ENCODE results near the gene ADGRV1. TPM values are rescaled to one million over a fixed set of nuclear protein-coding genes. Genes with fewer than 3 reads are reported as not detected.

Gene ADGRV1
- polyA plus RNA-seq, 1 of the 3 experiments (the other 2 are of a cell fraction), result 0.23 TPM

DNA sequence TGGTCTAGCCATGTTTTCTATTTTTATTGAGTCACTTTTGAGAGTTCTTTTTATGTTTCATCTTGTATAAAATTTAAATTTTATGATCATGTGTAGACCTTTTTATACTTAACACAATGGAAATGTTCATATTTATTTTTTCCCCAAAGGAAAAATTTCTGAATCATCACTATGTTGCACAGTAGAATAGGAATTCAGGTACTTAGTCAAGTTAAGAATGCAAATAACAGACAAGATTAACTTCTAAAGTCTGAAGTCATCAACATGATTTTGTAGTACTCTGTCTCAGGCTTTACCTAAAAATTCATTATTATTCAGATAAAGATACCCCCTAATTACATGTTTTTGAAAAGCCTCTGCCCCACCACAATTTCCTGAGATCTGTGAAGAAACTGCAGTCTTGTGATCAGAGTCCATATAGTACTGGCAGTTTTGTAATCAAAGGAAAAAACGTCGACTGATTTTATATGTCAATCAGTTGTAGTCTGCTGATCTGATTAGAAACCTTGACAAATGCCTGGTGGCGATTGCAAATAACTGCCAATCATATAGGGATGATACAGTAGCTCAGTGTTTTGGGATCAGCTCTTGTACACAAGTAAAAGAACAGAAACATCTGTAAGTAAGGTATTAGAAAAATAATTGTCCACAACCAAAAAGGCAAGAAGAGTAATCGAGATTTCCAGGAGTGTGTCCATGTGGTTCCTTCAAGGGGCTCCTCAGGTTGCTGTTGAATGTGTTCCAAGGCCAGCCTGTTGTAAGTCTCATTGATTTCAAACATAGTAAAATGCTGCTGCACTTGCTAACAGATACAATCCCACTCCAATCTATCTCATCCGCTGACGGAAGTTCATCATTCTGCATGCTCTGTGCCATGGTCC is 472.2 kb downstream of the ADGRV1 start:
- CTCF ChIA-PET, result no interaction called here
- no peak overlapping the region for H3K4me2 ChIP-seq

More for the DNA sequence above, 472.2 kb downstream of the ADGRV1 start:
- TF ChIP-seq, protein P1, sequence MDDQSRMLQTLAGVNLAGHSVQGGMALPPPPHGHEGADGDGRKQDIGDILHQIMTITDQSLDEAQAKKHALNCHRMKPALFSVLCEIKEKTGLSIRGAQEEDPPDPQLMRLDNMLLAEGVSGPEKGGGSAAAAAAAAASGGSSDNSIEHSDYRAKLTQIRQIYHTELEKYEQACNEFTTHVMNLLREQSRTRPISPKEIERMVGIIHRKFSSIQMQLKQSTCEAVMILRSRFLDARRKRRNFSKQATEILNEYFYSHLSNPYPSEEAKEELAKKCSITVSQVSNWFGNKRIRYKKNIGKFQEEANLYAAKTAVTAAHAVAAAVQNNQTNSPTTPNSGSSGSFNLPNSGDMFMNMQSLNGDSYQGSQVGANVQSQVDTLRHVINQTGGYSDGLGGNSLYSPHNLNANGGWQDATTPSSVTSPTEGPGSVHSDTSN (IDR thresholded peaks at IDR 0.05), result no peak
- no peak for TF ChIP-seq EP300 (IDR thresholded peaks at IDR 0.05; ENCODE audit: borderline replicate concordance in 1 of 2, low read depth in 1 of 2, low read length in 1 of 2)
- no peak for TF ChIP-seq CHD2 (IDR thresholded peaks at IDR 0.05; ENCODE audit: low read length, partially characterized antibody)
- no peak for TF ChIP-seq RFX5 (IDR thresholded peaks at IDR 0.05; ENCODE audit: low read length)
- TF ChIP-seq MXI1 (IDR thresholded peaks at IDR 0.05; ENCODE audit: low read depth, low read length), result no peak
- TF ChIP-seq TCF12 (IDR thresholded peaks at IDR 0.05), result no peak
- TF ChIP-seq, protein P2, sequence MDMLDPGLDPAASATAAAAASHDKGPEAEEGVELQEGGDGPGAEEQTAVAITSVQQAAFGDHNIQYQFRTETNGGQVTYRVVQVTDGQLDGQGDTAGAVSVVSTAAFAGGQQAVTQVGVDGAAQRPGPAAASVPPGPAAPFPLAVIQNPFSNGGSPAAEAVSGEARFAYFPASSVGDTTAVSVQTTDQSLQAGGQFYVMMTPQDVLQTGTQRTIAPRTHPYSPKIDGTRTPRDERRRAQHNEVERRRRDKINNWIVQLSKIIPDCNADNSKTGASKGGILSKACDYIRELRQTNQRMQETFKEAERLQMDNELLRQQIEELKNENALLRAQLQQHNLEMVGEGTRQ (IDR thresholded peaks at IDR 0.05; ENCODE audit: borderline replicate concordance, low read depth, low read length), result no peak
- no peak for TF ChIP-seq TAF1 (IDR thresholded peaks at IDR 0.05; ENCODE audit: borderline replicate concordance, low read depth, low read length)
- TF ChIP-seq, protein P3, sequence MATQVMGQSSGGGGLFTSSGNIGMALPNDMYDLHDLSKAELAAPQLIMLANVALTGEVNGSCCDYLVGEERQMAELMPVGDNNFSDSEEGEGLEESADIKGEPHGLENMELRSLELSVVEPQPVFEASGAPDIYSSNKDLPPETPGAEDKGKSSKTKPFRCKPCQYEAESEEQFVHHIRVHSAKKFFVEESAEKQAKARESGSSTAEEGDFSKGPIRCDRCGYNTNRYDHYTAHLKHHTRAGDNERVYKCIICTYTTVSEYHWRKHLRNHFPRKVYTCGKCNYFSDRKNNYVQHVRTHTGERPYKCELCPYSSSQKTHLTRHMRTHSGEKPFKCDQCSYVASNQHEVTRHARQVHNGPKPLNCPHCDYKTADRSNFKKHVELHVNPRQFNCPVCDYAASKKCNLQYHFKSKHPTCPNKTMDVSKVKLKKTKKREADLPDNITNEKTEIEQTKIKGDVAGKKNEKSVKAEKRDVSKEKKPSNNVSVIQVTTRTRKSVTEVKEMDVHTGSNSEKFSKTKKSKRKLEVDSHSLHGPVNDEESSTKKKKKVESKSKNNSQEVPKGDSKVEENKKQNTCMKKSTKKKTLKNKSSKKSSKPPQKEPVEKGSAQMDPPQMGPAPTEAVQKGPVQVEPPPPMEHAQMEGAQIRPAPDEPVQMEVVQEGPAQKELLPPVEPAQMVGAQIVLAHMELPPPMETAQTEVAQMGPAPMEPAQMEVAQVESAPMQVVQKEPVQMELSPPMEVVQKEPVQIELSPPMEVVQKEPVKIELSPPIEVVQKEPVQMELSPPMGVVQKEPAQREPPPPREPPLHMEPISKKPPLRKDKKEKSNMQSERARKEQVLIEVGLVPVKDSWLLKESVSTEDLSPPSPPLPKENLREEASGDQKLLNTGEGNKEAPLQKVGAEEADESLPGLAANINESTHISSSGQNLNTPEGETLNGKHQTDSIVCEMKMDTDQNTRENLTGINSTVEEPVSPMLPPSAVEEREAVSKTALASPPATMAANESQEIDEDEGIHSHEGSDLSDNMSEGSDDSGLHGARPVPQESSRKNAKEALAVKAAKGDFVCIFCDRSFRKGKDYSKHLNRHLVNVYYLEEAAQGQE (IDR thresholded peaks at IDR 0.05; ENCODE audit: low read depth, low read length), result no peak
- TF ChIP-seq FOXJ3 (CRISPR knock-in tag; IDR thresholded peaks at IDR 0.05), result no peak
- TF ChIP-seq NFIC (IDR thresholded peaks at IDR 0.05; ENCODE audit: borderline replicate concordance), result no peak
- no peak for TF ChIP-seq SIN3A (IDR thresholded peaks at IDR 0.05; ENCODE audit: borderline replicate concordance, low read depth, low read length)
- Histone ChIP-seq H3K9me2 (no peaks in the 10 kb centered on the region), H3K79me2 (ENCODE audit: insufficient read depth) (no peaks in the 10 kb centered on the region), H3K4me1 (ENCODE audit: control insufficient read depth in 1 of 2, insufficient read depth in 2 of 2, low read depth in 1 of 2, low read length in 1 of 2) (peaks cover 0 to 6% of the 10 kb centered on the region in 2 experiments; a peak in 2 of 4 replicates), H3K27ac (ENCODE audit: low read depth in 2 of 2, low read length in 1 of 2) (no peak overlapping the region), H4K20me1 (ENCODE audit: insufficient read depth) (no peaks in the 10 kb centered on the region), H3K9ac (no peak overlapping the region), H3K27me3 (ENCODE audit: insufficient read depth) (no peaks in the 10 kb centered on the region; the same call in 1 of the 2 replicates), H2AFZ (ENCODE audit: low read depth) (no peak overlapping the region), H3F3A (replicated peaks; ENCODE audit: insufficient read depth) (no peaks in the 10 kb centered on the region), H3K9me3 (no peaks in the 10 kb centered on the region), H3K36me3 (replicated peaks in 1 of 2; ENCODE audit: control insufficient read depth in 1 of 2, insufficient read depth in 2 of 2, low read length in 1 of 2) (no peaks in the 10 kb centered on the region), H3K4me3 (ENCODE audit: low read depth in 2 of 2, low read length in 1 of 2) (no peak overlapping the region)
- no peak for DNase-seq
- 70% methylated on average over 6 of the region's 6 CpGs for whole genome bisulfite sequencing (ENCODE audit: low lambda C conversion rate)
- POLR2A ChIA-PET, result no interaction called here

Data from SK-N-SH (cell line).